Uterus (tissue), 2 donors: ENCODE measurements around the gene CLMP.

Source experiments
- CTCF ChIP-seq, 4 experiments: fragments of 200-600 bp in 2 of 4; fragments of 450-650 bp in 2 of 4; sonication (generic) in 2 of 4; IDR thresholded peaks; one replicate each; pipeline ENCODE4 v1.5.1; 2016 to 2019; ENCODE audit warnings: antibody characterized with exemption in 4 of 4, mild to moderate bottlenecking in 2 of 4, moderate library complexity in 1 of 4
- POLR2A ChIP-seq, 2 donors: fragments of 450-650 bp; IDR thresholded peaks; one replicate each; pipeline ENCODE4 v1.6.1; 2016; ENCODE audit warnings: antibody characterized with exemption in 2 of 2, mild to moderate bottlenecking in 1 of 2, moderate library complexity in 1 of 2

- TF ChIP-seq POLR2A (IDR thresholded peaks at IDR 0.05) (no peak), CTCF (IDR thresholded peaks at IDR 0.05) (no peak)
Measured at GRCh38 chr11:123239191-123240150, 44.4 kb upstream of the CLMP start.
